ENCODE measurements around the gene PIK3CB.
"Not testable (repeated sequence)": the region's sequence is repeated elsewhere in the genome, so short reads cannot be mapped to it uniquely, and the experiment has no call there.

The PIK3CB gene

GRCh38 chr3:138615462-138615861 lies 219.3 kb downstream of the PIK3CB start:
- TF ChIP-seq CTCF (IDR thresholded peaks at IDR 0.05; ENCODE audit: unreplicated experiment in 3 of 3): no peak
- Mint-ChIP-seq H3K27ac (no peak overlapping the region), H3K9me3 (no peaks in the 10 kb centered on the region), H3K36me3 (ENCODE audit: low read depth) (no peaks in the 10 kb centered on the region), H3K4me3 (no peak overlapping the region), H3K4me1 (no peaks in the 10 kb centered on the region), H3K27me3 (ENCODE audit: low read depth) (peaks cover 3% of the 10 kb centered on the region)

GRCh38 chr3:138609898-138610266 lies 224.8 kb downstream of the PIK3CB start:
- no peak for TF ChIP-seq CTCF (IDR thresholded peaks at IDR 0.05; ENCODE audit: unreplicated experiment in 3 of 3)
- H3K27ac Mint-ChIP-seq: peak overlapping the region; percentile 99 to 100 (median 100)
- H3K9me3 Mint-ChIP-seq: no peaks in the 10 kb centered on the region
- H3K36me3 Mint-ChIP-seq (ENCODE audit: low read depth): no peaks in the 10 kb centered on the region
- peaks cover 8% of the 10 kb centered on the region for H3K27me3 Mint-ChIP-seq (ENCODE audit: low read depth)
- peak overlapping the region; percentile 91 to 96 (median 95) for H3K4me3 Mint-ChIP-seq
- H3K4me1 Mint-ChIP-seq: peaks cover 7% of the 10 kb centered on the region

- Mint-ChIP-seq H3K9me3 (peaks cover 3% of the 10 kb centered on the region), H3K4me3 (peak within 1 kb of the TSS; percentile 91 to 96 (median 95)), H3K36me3 (ENCODE audit: low read depth) (peaks cover 8% of the 10 kb centered on the region), H3K27ac (peak within 1 kb of the TSS; percentile 99 to 100 (median 100)), H3K4me1 (peaks cover 7% of the 10 kb centered on the region), H3K27me3 (ENCODE audit: low read depth) (peaks cover 8% of the 10 kb centered on the region)
- TF ChIP-seq CTCF (IDR thresholded peaks at IDR 0.05; ENCODE audit: unreplicated experiment in 3 of 3): no peak
These were observed 226.2 kb downstream of the PIK3CB start, which contains the start of gene FAIM for GRCh38 chr3:138608322-138609135. FAIM (plus strand) TSS chr3:138608771; CDS start chr3:138619727, 10,956 bp downstream.

GRCh38 chr3:138604106-138604595 lies 230.6 kb downstream of the PIK3CB start:
- not testable (repeated sequence) for H3K4me1 Mint-ChIP-seq; H3K9me3 Mint-ChIP-seq; H3K27ac Mint-ChIP-seq; H3K27me3 Mint-ChIP-seq (ENCODE audit: low read depth)
- Mint-ChIP-seq H3K36me3 (ENCODE audit: low read depth) (peaks cover 12% of the 10 kb centered on the region), H3K4me3 (peak overlapping the region in 1 of 3 experiments; percentile 20)

Data from nephron (organoid).